Prostate gland (tissue), 2 donors: Measurements from ENCODE around the gene CCDC157. TPM values are rescaled to one million over a fixed set of nuclear protein-coding genes. Genes with fewer than 3 reads are reported as not detected.

Experiments
- DNase-seq: peaks from one replicate; pipeline ENCODE4 v3.0.0-alpha.2; 2019; ENCODE audit warnings: low spot score
- H3K27ac ChIP-seq, 2 donors: fragments of 200-600 bp; sonication (generic); 2 replicates each; pipeline ENCODE4 v1.5.1; 2017 to 2019
- H3K27me3 ChIP-seq: fragments of 200-600 bp; sonication (generic); replicated peaks from 2 replicates; pipeline ENCODE4 v1.5.1; 2019; ENCODE audit not compliant: insufficient read depth
- H3K36me3 ChIP-seq, 2 donors: fragments of 200-600 bp; sonication (generic); 1 replicate in 1 of 2; 2 replicates in 1 of 2; pipeline versions ENCODE4 v1.5.1 to v1.8.1; 2017 to 2019
- H3K4me1 ChIP-seq: fragments of 200-600 bp; sonication (generic); replicated peaks from 2 replicates; pipeline ENCODE4 v1.5.1; 2019
- H3K4me3 ChIP-seq, 2 donors: fragments of 200-600 bp; sonication (generic); 2 replicates each; pipeline ENCODE4 v1.5.1; 2017 to 2019
- H3K9me3 ChIP-seq: fragments of 200-600 bp; sonication (generic); 2 replicates; pipeline ENCODE4 v1.5.1; 2017
- POLR2A ChIP-seq: fragments of 450-650 bp; IDR thresholded peaks from one replicate; pipeline ENCODE4 v1.6.1; 2016; ENCODE audit warnings: antibody characterized with exemption, mild to moderate bottlenecking
- POLR2AphosphoS5 ChIP-seq: sonication (generic); formaldehyde crosslinking; IDR thresholded peaks from one replicate; pipeline ENCODE4 v1.6.1; 2017; ENCODE audit warnings: antibody characterized with exemption
- WGBS: methylation state at CpG from one replicate; pipeline ENCODE4 v1.1.5; 2018; 5-methylcytosine and 5-hydroxymethylcytosine counted together
- intact Hi-C: fragments of 100-400 bp; cut with DNase I; formaldehyde crosslinking; loops from one replicate; pipeline ENCODE4 v1.14.2; 2022
- total RNA-seq, 2 donors: library from RNA; depleted of rRNA; stranded (reverse); fragments of >200 nt; gene quantifications; one replicate each; pipeline ENCODE4 v1.1.0, GENCODE V29; 2016
- TF ChIP-seq, protein P1 (sequence below), 4 experiments: fragments of 200-600 bp in 2 of 4; fragments of 450-650 bp in 2 of 4; sonication (generic) in 2 of 4; IDR thresholded peaks; 1 replicate in 3 of 4; 2 replicates in 1 of 4; pipeline ENCODE4 v1.5.1; 2016 to 2019; ENCODE audit warnings: antibody characterized with exemption in 4 of 4, mild to moderate bottlenecking in 2 of 4, moderate library complexity in 2 of 4

The CCDC157 gene
- total RNA-seq, 2 donors from 2014 or later: 3.5 to 28.6 TPM

DNA sequence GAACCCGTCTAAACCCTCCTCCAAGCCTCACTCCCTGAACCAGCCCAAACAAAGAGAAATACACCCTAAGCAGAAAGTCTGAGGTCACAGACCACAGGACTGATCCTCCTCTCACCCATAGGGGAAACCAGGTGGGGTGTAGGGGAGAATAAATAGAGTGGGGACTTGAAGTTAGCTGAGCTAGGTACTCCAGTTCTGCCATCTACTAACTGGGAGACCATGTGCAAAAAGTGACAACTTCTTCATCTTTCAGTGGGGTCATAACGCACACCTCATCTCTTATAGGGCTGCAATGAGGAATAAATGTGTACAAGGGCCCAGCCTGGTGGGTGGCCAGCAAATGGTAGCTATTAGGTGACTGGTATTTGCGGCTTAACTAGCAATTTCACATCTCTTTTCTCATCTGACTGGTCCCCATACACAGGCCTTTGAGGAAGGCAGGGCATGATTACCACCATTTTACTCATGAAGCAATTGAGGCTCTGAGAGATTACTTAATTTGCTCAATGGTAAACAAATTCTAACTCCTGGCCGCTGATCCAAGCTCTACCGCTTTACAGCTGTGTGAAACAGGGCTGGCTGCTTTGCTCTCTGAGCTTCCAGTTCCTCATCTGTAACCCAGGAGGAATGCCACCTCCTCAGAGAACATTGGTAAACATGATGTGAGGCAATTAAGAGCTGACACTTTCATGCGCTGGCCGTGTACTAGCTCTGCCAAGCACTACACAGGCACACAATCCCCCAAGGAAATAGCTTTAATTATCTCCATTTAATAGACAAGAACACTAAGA, 46.7 kb upstream of the CCDC157 start:
- peaks cover 65% of the 10 kb centered on the region for H3K4me1 ChIP-seq
- H3K27ac ChIP-seq: peak overlapping the region; percentile 76 to 91

DNA sequence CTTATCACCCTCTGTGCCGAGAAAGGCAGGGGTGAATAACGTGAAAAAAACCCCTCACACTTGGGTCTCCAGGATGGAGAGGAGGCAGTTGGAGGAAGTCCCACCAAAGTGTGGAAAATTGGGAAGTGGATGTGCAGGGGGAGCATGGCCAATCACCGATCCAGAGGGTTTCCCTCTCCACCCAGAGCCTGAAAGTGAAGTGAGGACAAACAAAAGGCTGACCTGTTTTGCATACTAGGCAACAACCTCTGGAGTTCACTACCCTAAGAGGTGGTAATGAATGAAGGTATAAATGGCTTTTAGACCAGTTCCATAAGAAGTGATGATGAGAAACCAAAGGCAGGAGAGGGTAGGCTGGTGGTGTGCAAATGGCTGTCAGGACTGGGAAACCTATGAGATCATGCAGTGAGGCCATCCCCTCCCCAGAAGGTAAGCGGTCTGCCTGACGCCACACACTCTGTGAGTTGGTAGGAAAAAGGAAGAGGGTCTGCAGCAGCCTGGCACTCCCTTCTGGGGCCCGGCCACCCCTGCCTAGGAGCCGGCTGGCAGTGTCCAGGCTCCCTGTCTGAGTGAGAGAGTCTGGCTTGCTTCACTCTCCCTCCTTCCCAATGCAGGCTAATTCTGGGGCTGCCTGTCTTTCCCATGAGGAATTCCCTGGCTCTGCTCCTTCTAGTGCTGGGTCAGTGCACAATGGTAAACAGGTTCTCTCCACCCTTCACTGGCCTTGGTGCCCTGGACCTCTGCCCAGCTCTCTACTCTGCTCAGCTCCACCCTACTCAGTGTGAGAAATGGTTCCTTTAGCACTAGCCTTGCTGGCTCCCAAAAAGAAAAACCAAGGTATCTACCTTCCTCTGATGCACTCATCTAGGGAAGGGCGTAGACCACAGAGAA, 45.7 kb upstream of the CCDC157 start:
- Histone ChIP-seq H3K4me3 (no peak overlapping the region), H3K36me3 (no peaks in the 10 kb centered on the region), H3K4me1 (peaks cover 55% of the 10 kb centered on the region), H3K27ac (peak overlapping the region; percentile 76 to 91), H3K27me3 (no peaks in the 10 kb centered on the region), H3K9me3 (no peaks in the 10 kb centered on the region)
- WGBS: 37% methylated on average over 8 of the region's 8 CpGs
- peak; percentile 70 for DNase-seq
- TF ChIP-seq, protein P1, sequence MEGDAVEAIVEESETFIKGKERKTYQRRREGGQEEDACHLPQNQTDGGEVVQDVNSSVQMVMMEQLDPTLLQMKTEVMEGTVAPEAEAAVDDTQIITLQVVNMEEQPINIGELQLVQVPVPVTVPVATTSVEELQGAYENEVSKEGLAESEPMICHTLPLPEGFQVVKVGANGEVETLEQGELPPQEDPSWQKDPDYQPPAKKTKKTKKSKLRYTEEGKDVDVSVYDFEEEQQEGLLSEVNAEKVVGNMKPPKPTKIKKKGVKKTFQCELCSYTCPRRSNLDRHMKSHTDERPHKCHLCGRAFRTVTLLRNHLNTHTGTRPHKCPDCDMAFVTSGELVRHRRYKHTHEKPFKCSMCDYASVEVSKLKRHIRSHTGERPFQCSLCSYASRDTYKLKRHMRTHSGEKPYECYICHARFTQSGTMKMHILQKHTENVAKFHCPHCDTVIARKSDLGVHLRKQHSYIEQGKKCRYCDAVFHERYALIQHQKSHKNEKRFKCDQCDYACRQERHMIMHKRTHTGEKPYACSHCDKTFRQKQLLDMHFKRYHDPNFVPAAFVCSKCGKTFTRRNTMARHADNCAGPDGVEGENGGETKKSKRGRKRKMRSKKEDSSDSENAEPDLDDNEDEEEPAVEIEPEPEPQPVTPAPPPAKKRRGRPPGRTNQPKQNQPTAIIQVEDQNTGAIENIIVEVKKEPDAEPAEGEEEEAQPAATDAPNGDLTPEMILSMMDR (IDR thresholded peaks at IDR 0.05): no peak
- no peak for TF ChIP-seq POLR2A
- TF ChIP-seq POLR2AphosphoS5: peak; percentile 54
- intact Hi-C loops: loop anchor here (2.0 kb wide), 1 partner anchor 20 kb away; no protein-coding TSS in a partner anchor

More for the DNA sequence above, 46.7 kb upstream of the CCDC157 start:
- DNase-seq: peak; percentile 72
- Histone ChIP-seq H3K9me3 (no peaks in the 10 kb centered on the region), H3K27me3 (no peaks in the 10 kb centered on the region), H3K4me3 (no peak overlapping the region), H3K36me3 (no peaks in the 10 kb centered on the region)
- intact Hi-C loops: loop anchor here (2.0 kb wide), 1 partner anchor 19 kb away; no protein-coding TSS in a partner anchor
- WGBS: 44% methylated on average over 7 of the region's 7 CpGs
- TF ChIP-seq, protein P1 (IDR thresholded peaks at IDR 0.05): no peak
- TF ChIP-seq POLR2A (no peak), POLR2AphosphoS5 (peak; percentile 83)

DNA sequence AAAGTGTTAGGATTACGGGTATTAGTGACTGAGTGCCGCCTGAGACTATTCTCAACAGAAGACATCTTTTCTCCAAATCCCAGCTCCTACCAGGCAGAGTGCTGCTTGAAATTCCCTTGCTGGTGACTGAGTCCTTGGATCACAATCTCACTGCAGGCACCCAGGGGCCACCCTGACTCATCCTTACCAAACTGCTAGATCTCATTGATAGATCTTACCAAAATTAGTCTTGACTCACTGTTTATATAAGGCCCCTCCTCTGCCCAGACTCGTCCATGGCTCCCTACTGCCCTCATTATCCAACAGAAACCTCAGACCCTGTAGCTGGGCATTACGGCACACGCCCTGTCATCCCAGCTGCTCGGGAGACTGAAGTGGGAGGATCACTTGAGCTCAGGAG, 44.8 kb upstream of the CCDC157 start:
- intact Hi-C loops: no loop called here
- no peaks in the 10 kb centered on the region for H3K27me3 ChIP-seq
- TF ChIP-seq, protein P1 (IDR thresholded peaks at IDR 0.05): no peak
- TF ChIP-seq POLR2A: no peak
- TF ChIP-seq POLR2AphosphoS5: no peak
- no peak overlapping the region for H3K4me3 ChIP-seq
- H3K9me3 ChIP-seq: no peaks in the 10 kb centered on the region
- peak overlapping the region; percentile 76 to 91 for H3K27ac ChIP-seq
- no peak for DNase-seq
- H3K36me3 ChIP-seq: no peaks in the 10 kb centered on the region
- H3K4me1 ChIP-seq: peaks cover 46% of the 10 kb centered on the region
- 67% methylated on average over 6 of the region's 6 CpGs for WGBS

DNA sequence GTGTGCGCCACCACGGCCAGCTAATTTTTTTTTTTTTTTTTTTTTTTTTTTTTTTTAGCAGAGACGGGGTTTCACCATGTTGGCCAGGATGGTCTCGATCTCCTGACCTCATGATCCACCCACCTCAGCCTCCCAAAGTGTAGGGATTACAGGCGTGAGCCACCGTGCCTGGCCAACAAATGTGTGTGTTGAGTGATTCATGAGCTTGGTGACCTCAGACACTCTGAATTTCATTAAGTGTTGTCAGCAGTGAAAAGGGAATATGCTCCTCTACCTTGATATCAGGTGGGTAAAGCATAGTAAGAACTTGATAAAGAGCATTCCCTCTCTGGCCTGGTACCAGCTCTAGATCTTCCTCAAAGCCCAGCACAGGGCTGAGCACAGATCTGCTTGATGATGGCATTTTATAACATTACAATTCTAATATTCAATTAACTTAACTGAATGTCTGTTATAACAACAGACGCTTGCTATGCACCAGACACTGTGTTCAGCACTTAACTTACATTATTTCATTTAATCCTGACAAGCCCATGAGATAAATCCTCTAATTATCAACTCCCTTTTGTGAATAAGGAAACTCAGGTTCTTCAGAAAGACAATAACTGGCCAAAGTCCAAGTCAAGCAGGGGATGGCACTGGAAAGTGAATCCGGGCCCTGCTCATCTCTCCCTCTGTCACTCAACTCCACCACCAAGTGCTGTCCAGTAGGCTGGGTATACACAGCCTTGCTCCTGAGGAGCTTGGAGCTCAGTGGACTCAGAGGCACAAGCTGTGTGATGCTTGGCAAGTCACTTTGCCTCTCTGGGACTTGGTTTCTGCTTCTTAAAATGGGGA, 43.1 kb upstream of the CCDC157 start:
- DNase-seq: no peak
- no peak overlapping the region for H3K4me3 ChIP-seq
- H3K27me3 ChIP-seq: no peaks in the 10 kb centered on the region
- no peaks in the 10 kb centered on the region for H3K36me3 ChIP-seq
- intact Hi-C loops: no loop called here
- peaks cover 31% of the 10 kb centered on the region for H3K4me1 ChIP-seq
- 74% methylated on average over 8 of the region's 8 CpGs for WGBS
- no peaks in the 10 kb centered on the region for H3K9me3 ChIP-seq
- H3K27ac ChIP-seq: no peak overlapping the region
- no peak for TF ChIP-seq POLR2A
- TF ChIP-seq POLR2AphosphoS5: no peak
- TF ChIP-seq, protein P1 (IDR thresholded peaks at IDR 0.05): no peak
